ENCODE data around the gene FUBP3. TPM values are rescaled to one million over a fixed set of nuclear protein-coding genes. Genes with fewer than 3 reads are reported as not detected.
A peak's percentile ranks its signal among the peaks of the same experiment; 100 is the strongest.

FUBP3 gene
- total RNA-seq, 4 donors from 2014 or later = 26.5 to 147 (median 33.7) TPM

GRCh38 chr9:130663258-130663976, 84.0 kb downstream of the FUBP3 start:
- no peak overlapping the region for H3K27ac ChIP-seq
- WGBS = under 1% methylated on average over 42 of the region's 65 CpGs
- no peak for DNase-seq (ENCODE audit: low spot score in 2 of 2)
- no peaks in the 10 kb centered on the region for H3K36me3 ChIP-seq
- peak overlapping the region; percentile 25 for H3K4me3 ChIP-seq
- H3K9me3 ChIP-seq = no peaks in the 10 kb centered on the region
- H3K27me3 ChIP-seq = peaks cover 100% of the 10 kb centered on the region
- TF ChIP-seq POLR2A (IDR thresholded peaks at IDR 0.05) (no peak), POLR2AphosphoS5 (IDR thresholded peaks at IDR 0.05) (no peak), CTCF (IDR thresholded peaks at IDR 0.05) (no peak), EP300 (IDR thresholded peaks at IDR 0.05) (no peak)
- peaks cover 73% of the 10 kb centered on the region for H3K4me1 ChIP-seq

- DNase-seq (ENCODE audit: low spot score in 2 of 2) = no peak
- Histone ChIP-seq H3K9me3 (no peaks in the 10 kb centered on the region), H3K4me3 (peak overlapping the region; percentile 25), H3K4me1 (peaks cover 73% of the 10 kb centered on the region), H3K27ac (no peak overlapping the region), H3K36me3 (no peaks in the 10 kb centered on the region), H3K27me3 (peaks cover 99% of the 10 kb centered on the region)
- 5% methylated on average over 4 of the region's 19 CpGs for WGBS
- TF ChIP-seq EP300 (IDR thresholded peaks at IDR 0.05) (no peak), POLR2A (IDR thresholded peaks at IDR 0.05) (no peak), POLR2AphosphoS5 (IDR thresholded peaks at IDR 0.05) (no peak), CTCF (IDR thresholded peaks at IDR 0.05) (no peak)
Observed at GRCh38 chr9:130663977-130664250, 84.5 kb downstream of the FUBP3 start.

- Histone ChIP-seq H3K36me3 (no peaks in the 10 kb centered on the region), H3K27me3 (peaks cover 94% of the 10 kb centered on the region), H3K27ac (no peak within 1 kb of the TSS), H3K4me3 (peak within 1 kb of the TSS; percentile 25), H3K9me3 (no peaks in the 10 kb centered on the region), H3K4me1 (peaks cover 70% of the 10 kb centered on the region)
- 2% methylated on average over 57 of the region's 76 CpGs for WGBS
- no peak for DNase-seq (ENCODE audit: low spot score in 2 of 2)
- TF ChIP-seq EP300 (IDR thresholded peaks at IDR 0.05) = no peak
- no peak for TF ChIP-seq POLR2AphosphoS5 (IDR thresholded peaks at IDR 0.05)
Observed at GRCh38 chr9:130664251-130665028, 85.1 kb downstream of the FUBP3 start, which contains the start of gene PRDM12. PRDM12 (plus strand) TSS chr9:130664594; CDS start chr9:130664654, 60 bp downstream.

- peaks cover 64% of the 10 kb centered on the region for H3K4me1 ChIP-seq
- DNase-seq (ENCODE audit: low spot score in 2 of 2) = no peak
- no peak for TF ChIP-seq EP300 (IDR thresholded peaks at IDR 0.05)
- no peak for TF ChIP-seq CTCF (IDR thresholded peaks at IDR 0.05)
- no peak for TF ChIP-seq POLR2A (IDR thresholded peaks at IDR 0.05)
- TF ChIP-seq POLR2AphosphoS5 (IDR thresholded peaks at IDR 0.05) = no peak
- peak overlapping the region; percentile 25 for H3K4me3 ChIP-seq
- peaks cover 88% of the 10 kb centered on the region for H3K27me3 ChIP-seq
- WGBS = 3% methylated on average over 23 of the region's 26 CpGs
- H3K9me3 ChIP-seq = no peaks in the 10 kb centered on the region
- H3K27ac ChIP-seq = no peak overlapping the region
- no peaks in the 10 kb centered on the region for H3K36me3 ChIP-seq
Observed at GRCh38 chr9:130665029-130665430, 85.7 kb downstream of the FUBP3 start.

GRCh38 chr9:130665431-130666392, 86.3 kb downstream of the FUBP3 start:
- no peaks in the 10 kb centered on the region for H3K9me3 ChIP-seq
- peak overlapping the region; percentile 25 for H3K4me3 ChIP-seq
- no peak overlapping the region for H3K27ac ChIP-seq
- TF ChIP-seq POLR2A (IDR thresholded peaks at IDR 0.05) (no peak), POLR2AphosphoS5 (IDR thresholded peaks at IDR 0.05) (no peak), CTCF (IDR thresholded peaks at IDR 0.05) (no peak), EP300 (IDR thresholded peaks at IDR 0.05) (no peak)
- H3K4me1 ChIP-seq = peaks cover 57% of the 10 kb centered on the region
- WGBS = 5% methylated on average over 46 of the region's 61 CpGs
- no peaks in the 10 kb centered on the region for H3K36me3 ChIP-seq
- peaks cover 81% of the 10 kb centered on the region for H3K27me3 ChIP-seq
- no peak for DNase-seq (ENCODE audit: low spot score in 2 of 2)

All from suprapubic skin (tissue), 4 donors.